ENCODE measurements around the gene ASTN1. TPM values are rescaled to one million over a fixed set of nuclear protein-coding genes. Genes with fewer than 3 reads are reported as not detected.

Gene ASTN1
- total and polyA plus RNA-seq, 12 donors = 0.14 to 0.88 (median 0.34) TPM

GRCh38 chr1:177138347-177138746, 26.2 kb downstream of the ASTN1 start:
- no peaks in the 10 kb centered on the region for H3K36me3 ChIP-seq
- peak in 4 of 8 donors; percentile 41 to 66 (median 52) for ATAC-seq
- H3K27ac ChIP-seq = no peak overlapping the region
- peaks cover 0 to 2% (median 0%) of the 10 kb centered on the region in 7 donors for H3K27me3 ChIP-seq
- no peaks in the 10 kb centered on the region for H3K9me3 ChIP-seq
- intact Hi-C loops (cut with DNase I) = no loop called here
- no peaks in the 10 kb centered on the region for H3K4me1 ChIP-seq
- DNase-seq = no peak
- 76 to 79% methylated on average over 4 of the region's 4 CpGs for WGBS, 2 donors
- TF ChIP-seq, protein P1, sequence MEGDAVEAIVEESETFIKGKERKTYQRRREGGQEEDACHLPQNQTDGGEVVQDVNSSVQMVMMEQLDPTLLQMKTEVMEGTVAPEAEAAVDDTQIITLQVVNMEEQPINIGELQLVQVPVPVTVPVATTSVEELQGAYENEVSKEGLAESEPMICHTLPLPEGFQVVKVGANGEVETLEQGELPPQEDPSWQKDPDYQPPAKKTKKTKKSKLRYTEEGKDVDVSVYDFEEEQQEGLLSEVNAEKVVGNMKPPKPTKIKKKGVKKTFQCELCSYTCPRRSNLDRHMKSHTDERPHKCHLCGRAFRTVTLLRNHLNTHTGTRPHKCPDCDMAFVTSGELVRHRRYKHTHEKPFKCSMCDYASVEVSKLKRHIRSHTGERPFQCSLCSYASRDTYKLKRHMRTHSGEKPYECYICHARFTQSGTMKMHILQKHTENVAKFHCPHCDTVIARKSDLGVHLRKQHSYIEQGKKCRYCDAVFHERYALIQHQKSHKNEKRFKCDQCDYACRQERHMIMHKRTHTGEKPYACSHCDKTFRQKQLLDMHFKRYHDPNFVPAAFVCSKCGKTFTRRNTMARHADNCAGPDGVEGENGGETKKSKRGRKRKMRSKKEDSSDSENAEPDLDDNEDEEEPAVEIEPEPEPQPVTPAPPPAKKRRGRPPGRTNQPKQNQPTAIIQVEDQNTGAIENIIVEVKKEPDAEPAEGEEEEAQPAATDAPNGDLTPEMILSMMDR (IDR thresholded peaks at IDR 0.05) = no peak
- no peak overlapping the region for H3K4me3 ChIP-seq

DNA sequence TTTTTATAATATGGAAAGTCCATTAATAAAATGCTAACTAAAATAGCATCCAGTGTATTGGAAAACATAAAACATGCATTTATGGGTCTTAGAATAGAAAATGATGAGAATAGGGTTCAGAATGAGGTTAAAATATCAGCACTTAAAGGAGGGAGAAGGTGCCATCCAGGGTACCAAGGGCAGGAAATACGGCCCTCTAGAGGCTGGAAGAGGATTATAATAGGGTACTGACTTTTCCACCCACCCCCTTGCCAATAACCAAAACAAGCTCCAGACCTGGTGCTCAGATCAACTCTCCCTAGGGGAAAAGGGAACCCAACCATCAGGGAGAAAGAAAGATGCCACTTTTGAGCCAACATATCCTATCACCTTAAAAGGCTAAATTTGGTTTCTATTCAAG, 26.7 kb downstream of the ASTN1 start:
- Histone ChIP-seq H3K9me3 (no peaks in the 10 kb centered on the region), H3K27ac (no peak overlapping the region), H3K4me3 (no peak overlapping the region), H3K36me3 (no peaks in the 10 kb centered on the region), H3K4me1 (no peaks in the 10 kb centered on the region), H3K27me3 (no peaks in the 10 kb centered on the region)
- intact Hi-C loops (cut with DNase I) = no loop called here
- 58 to 74% methylated on average over 1 of the region's 1 CpG for WGBS, 2 donors
- ATAC-seq (no peak), DNase-seq (no peak)
- TF ChIP-seq, protein P1 (IDR thresholded peaks at IDR 0.05) = no peak

DNA sequence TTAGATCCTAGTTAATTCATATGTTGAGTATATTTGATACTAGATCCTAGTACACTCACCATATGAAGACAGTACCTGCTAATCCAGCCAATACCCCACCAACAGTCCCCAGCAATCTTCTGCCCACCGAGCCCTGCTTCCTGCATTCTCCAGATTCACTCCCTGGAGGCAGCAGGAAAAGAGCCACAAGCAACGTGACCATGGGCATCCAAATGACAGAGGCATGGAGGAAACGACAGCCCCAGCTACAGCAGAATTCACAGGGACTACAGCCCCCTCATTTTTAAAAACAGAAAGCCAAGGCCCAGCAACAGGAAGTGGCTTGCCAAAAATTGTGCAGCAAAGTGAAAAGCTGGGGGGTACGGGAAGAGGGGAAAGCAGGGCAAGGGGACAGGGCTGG, 29.3 kb downstream of the ASTN1 start:
- 58 to 65% methylated on average over 4 of the region's 4 CpGs for WGBS, 2 donors
- Histone ChIP-seq H3K27ac (no peak overlapping the region), H3K9me3 (no peaks in the 10 kb centered on the region), H3K4me1 (no peaks in the 10 kb centered on the region), H3K36me3 (no peaks in the 10 kb centered on the region), H3K4me3 (no peak overlapping the region), H3K27me3 (peaks cover 0 to 4% (median 0%) of the 10 kb centered on the region in 7 donors)
- ATAC-seq (no peak), DNase-seq (no peak)
- TF ChIP-seq, protein P1 (IDR thresholded peaks at IDR 0.05) = no peak
- intact Hi-C loops (cut with DNase I) = no loop called here

DNA sequence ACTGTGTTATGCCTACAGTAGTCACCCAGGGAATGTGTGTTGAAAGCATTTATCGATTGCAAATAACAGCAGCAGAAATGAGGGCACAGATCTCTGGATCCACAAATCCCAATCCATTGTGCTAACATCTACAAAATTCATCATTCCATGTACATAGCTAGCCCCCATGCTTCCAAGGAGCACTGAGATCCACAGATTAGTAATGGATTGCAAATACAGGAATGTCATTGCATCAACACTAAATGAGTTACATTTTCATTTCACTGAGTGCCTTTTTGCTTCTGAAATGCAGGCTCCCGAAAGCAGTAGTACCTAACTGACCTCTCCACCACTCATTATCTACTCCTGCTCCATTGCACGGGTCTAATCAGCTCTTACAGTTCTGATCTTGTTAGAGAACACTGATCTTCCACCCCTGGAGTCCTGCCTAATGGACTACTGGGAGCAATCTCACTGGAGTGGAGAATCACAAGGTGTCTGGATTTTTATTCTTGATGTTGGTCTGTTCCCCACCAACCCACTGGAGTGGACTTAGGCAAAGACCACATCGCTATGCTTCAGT, 30.5 kb downstream of the ASTN1 start:
- WGBS, 2 donors = 69 to 71% methylated on average over 4 of the region's 4 CpGs

More for the DNA sequence above, 30.5 kb downstream of the ASTN1 start:
- Histone ChIP-seq H3K4me1 (no peaks in the 10 kb centered on the region), H3K36me3 (no peaks in the 10 kb centered on the region), H3K27me3 (peaks cover 0 to 4% (median 0%) of the 10 kb centered on the region in 7 donors), H3K4me3 (no peak overlapping the region), H3K27ac (no peak overlapping the region), H3K9me3 (no peaks in the 10 kb centered on the region)
- ATAC-seq (no peak), DNase-seq (no peak)
- TF ChIP-seq, protein P1 (IDR thresholded peaks at IDR 0.05) = no peak
- intact Hi-C loops (cut with DNase I) = no loop called here
